Putamen (tissue), 1 donor: ENCODE results near the gene SNX15.
"Not testable (repeated sequence)": the region's sequence is repeated elsewhere in the genome, so short reads cannot be mapped to it uniquely, and the experiment has no call there.

Experiments
- DNase-seq: peaks from one replicate; pipeline ENCODE4 v3.0.0-alpha.2; 2016; ENCODE audit warnings: low spot score

Gene SNX15, protein sequence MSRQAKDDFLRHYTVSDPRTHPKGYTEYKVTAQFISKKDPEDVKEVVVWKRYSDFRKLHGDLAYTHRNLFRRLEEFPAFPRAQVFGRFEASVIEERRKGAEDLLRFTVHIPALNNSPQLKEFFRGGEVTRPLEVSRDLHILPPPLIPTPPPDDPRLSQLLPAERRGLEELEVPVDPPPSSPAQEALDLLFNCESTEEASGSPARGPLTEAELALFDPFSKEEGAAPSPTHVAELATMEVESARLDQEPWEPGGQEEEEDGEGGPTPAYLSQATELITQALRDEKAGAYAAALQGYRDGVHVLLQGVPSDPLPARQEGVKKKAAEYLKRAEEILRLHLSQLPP

DNA sequence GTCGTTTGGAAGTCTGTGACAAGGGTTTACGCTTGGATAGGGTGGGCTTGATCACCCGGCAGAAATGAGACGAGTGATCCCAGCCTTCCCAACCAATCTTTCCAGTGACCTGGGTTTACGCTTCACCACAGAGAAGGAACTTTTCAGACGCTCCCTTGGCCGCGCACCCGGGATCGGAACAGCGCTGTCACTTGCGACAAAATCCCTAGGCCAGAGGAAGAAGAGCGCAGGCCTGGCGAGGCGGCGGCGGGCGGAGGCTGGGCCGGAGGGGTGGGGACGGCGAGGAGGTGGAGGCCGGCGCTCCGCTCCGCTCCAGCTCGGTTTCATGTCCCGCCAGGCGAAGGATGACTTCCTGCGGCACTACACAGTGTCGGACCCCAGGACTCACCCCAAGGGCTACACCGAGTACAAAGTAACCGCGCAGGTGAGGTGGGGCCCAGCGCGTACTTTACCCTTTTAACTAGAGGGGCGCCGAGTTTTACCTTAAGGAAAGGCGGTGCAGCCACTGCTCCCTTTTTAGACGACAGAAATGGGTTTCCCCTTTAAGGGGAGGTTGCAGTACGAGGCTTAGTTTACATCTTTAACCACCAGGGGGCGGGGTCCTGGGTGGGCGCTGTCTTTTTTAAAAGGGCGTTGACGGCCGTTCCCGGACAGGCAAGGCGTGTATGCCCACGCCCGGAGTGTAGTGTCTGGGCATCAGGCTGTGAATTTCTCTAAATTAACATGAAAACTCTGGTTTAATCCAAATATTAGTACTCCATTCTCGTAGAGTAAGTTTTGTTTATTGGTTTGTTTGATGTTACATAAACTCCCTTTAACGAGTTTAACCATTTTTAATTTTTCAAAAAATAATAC lies at the start of gene SNX15:
SNX15 (plus strand) TSS at position 227 of the 855 bp plus-strand sequence; CDS start at position 326, 99 bp downstream.
- peak; percentile 95 for DNase-seq

DNA sequence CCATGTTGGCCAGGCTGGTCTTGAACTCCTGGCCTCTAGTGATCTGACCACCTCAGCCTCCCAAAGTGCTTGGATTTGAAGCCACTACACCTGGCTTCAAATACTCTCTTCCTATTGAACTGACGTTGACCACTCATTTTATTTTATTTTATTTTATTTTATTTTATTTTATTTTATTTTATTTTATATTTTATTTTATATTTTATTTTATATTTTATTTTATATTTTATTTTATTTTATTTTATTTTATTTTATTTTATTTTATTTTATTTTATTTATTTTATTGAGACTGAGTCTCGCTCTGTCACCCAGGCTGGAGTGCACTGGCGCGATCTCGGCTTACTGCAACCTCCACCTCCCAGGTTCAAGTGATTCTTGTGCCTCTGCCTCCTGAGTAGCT lies 43.9 kb upstream of the SNX15 start:
- not testable (repeated sequence) for DNase-seq

DNA sequence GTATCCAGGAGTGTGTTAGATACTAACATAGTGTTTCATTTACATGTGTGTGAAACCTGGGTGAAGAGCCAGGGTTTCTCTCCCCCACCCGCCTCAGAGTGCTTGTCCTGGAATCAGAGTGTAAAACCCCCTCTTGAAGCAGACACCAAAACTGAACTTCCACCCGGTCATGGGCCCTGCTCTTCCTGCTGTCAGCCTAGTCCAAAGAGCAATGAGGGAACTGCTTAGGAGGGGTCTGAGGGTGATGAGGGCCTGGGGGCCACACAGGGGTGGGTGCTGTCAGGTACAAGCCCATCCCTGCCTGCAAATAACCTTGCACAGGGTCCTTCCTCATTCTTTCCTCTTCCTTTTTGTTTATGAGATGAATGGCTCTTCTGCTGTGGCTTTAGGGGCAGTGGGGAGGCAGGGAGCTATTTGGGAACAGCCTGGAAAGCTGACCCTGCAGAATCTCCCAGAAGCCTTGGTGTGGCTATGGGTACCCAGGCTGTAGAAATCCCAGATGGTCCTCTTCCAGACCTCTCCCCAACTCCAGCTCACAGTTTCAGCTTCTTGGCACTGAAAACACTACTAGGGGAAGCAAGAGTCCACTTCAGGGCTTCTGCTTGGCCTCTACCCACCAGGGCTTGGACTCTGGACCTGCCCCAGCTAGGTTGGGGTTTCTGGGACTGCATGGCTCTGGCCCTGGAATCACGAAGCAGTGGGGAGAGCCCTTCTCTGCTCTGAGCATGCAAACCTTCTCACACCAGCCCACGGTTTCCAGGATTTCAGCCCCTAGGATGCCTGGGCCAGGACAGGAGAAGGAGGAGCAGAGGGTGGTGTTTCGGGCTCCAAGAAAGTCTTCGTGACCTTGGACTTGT lies 39.0 kb upstream of the SNX15 start:
- DNase-seq: no peak

- DNase-seq: no peak
Measured at GRCh38 chr11:64989416-64989815, 37.8 kb upstream of the SNX15 start.

DNA sequence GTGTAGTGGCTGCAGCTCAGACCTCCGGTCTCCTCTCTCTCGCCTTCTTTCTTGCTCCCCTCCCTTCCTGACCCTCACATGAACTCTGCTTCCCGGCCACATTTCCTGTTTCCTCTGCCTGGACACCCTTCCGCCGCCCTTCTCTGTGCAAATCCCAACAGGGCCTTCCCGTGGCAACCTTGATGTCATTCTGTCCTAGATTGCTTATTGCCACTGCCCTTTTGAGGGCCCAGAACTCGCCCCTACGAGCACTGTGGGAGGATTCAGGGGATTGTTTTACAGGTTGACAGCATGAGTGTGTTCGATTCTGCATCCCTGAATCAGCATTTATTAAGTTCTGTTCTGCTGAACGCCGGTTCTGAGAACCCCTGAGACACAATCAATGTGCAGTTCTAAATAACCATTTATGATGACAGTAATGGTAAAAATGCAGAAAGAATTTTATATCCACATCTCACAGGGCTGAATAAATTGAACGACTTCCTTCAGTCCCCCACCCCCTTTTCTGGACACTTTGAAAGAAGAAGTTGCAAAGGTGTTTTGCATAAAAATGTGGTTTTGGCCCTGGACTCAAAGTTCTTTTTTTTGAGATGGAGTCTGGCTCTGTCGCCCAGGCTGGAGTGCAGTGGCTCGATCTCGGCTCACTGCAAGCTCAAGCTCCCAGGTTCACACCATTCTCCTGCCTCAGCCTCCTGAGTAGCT lies 36.9 kb upstream of the SNX15 start:
- no peak for DNase-seq

GRCh38 chr11:64994318-64994717 lies 32.9 kb upstream of the SNX15 start:
- DNase-seq: no peak

- no peak for DNase-seq
Measured at GRCh38 chr11:64996327-64996709, 30.9 kb upstream of the SNX15 start.

DNA sequence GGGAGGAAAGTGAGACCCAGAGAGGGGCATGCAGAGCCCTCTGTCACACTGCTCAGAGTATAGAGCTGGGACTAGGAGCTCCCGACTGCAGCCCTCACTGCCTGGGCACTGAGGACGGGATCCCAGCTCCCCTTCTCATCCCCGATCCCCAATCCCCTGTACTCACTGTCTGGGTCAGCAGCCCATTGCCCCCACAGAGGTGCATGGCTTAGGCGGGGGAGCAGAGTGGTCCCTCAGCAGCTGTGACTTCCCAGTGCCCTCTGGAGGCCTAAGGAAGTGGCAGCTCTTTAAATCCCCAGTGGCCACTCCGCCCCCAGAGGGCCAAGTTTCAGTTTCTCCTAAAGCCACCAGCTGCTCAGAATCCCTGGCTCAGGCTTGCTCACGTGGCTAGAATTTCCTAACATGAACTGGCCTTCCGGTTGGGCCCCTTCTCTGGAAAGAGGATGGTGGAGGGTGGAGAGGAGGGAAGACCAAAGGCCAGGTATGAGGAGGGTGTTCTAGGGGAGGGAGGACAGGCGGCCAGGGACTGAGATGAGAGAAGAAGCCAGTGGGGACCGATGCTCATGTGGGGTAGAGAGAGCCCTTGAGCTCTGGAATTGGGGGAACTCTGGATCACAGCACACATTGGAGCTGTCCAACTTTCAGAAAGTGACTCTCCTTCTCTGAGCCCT lies 30.4 kb upstream of the SNX15 start, which contains the start of gene BATF2:
BATF2 (minus strand) TSS at position 262 of the 671 bp plus-strand sequence; CDS start at position 205, 57 bp downstream.
- peak; percentile 60 for DNase-seq

- no peak for DNase-seq
Measured at GRCh38 chr11:64998141-64998540, 29.1 kb upstream of the SNX15 start.

GRCh38 chr11:64998690-64999431 lies 28.4 kb upstream of the SNX15 start:
- DNase-seq: no peak

- DNase-seq: no peak
Measured at GRCh38 chr11:64999478-64999877, 27.8 kb upstream of the SNX15 start.

- DNase-seq: no peak
Measured at GRCh38 chr11:65002706-65003105, 24.5 kb upstream of the SNX15 start.

- no peak for DNase-seq
Measured at GRCh38 chr11:65003282-65003681, 24.0 kb upstream of the SNX15 start.

DNA sequence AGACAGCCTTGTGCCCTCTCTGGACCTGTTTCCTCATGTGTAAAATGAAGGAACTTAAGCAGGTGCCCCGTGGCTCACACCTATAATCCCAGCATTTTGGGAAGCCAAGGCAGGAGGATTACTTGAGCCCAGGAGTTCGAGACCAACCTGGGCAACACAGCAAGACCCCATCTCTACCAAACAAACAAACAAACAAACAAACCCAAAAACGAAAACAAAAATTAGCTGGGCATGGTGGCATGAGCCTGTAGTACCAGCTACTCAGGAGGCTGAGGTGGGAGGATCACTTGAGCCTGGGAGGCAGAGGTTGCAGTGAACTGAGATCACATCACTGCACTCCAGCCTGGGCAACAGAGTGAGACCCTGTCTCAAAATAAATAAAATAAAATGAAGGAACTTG lies 23.3 kb upstream of the SNX15 start:
- DNase-seq: not testable (repeated sequence)

- no peak for DNase-seq
Measured at GRCh38 chr11:65008016-65008415, 19.2 kb upstream of the SNX15 start.

- no peak for DNase-seq
Measured at GRCh38 chr11:65008873-65009272, 18.4 kb upstream of the SNX15 start.

DNA sequence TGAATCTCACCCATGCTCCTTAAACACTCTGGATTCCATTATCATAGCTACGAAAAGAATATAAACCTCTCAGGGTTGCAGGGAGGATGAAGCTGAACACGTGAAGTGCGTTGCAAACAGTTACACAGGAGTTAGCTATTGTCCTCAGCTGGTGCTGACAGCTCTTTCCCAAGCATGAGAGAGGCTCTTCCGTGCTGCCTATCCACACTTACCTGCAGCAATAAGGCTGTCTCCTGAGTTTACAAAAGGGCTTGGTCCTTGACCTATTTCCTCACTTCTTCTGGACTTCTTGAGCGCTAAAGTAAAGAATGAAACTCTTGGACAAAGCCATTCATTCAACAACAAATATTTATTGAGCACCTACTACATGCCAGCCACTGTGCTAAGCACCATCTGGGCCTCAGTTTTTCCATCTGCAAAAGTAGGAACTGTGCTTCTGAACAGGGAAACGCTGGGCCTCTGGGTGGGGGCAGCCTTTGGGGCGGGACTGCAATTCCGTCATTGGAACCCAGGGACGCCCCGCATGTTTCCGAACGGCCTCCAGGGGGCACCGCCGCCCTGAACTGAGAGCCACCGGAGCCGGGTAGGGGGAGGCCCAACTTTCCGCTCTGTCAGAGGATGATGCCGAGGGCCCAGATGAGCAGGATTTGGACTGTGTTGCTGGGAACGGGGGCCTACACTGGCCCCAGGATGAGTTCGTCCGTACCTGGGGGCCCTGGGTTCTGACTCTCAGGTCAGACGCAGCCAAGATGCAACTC lies 13.9 kb upstream of the SNX15 start:
- peak; percentile 87 for DNase-seq

GRCh38 chr11:65013888-65014725 lies 13.1 kb upstream of the SNX15 start, which contains the start of gene ARL2:
ARL2 (plus strand) TSS chr11:65014160; CDS start chr11:65014208, 48 bp downstream.
- peak; percentile 90 for DNase-seq
